Left renal pelvis (tissue), 4 donors: ENCODE results near the gene TMEM107. TPM values are rescaled to one million over a fixed set of nuclear protein-coding genes. Genes with fewer than 3 reads are reported as not detected.

Experiments used
- polyA plus RNA-seq, 4 donors: library from polyadenylated mRNA; unstranded; fragments of 120-200 nt; gene quantifications; one replicate each; pipeline ENCODE4 v1.2.1, GENCODE V29; 2013; ENCODE audit not compliant: insufficient read length in 4 of 4

The TMEM107 gene
- polyA plus RNA-seq, 4 donors, result 13.6 to 25.0 (median 24.3) TPM

Other genes with a start within 250 kb of the TMEM107 start
- gene KCNAB3, start 246.5 kb downstream of the TMEM107 start, polyA plus RNA-seq, result 10 to 100 TPM in 3 of 4 donors, 1 to 10 TPM in 1; 9.6 to 28.0 (median 15.3) TPM
- gene TRAPPC1, start 244.4 kb downstream of the TMEM107 start, polyA plus RNA-seq, result 100 to 1,000 TPM in 3 of 4 donors, 10 to 100 TPM in 1; 90.8 to 137 (median 132) TPM
- gene CNTROB, start 244.2 kb downstream of the TMEM107 start, polyA plus RNA-seq, result 10 to 100 TPM; 44.2 to 67.3 (median 54.4) TPM
- under 1 TPM in 3 of 4 donors, not detected in 1; 0.10 to 0.34 (median 0.18) TPM for gene GUCY2D, start 173.8 kb downstream of the TMEM107 start, polyA plus RNA-seq
- gene ALOX15B, start 137.3 kb downstream of the TMEM107 start, polyA plus RNA-seq, result 1 to 10 TPM in 1 of 4 donors, under 1 TPM in 2, not detected in 1; 0.72 to 1.8 (median 0.95) TPM
- 1 to 10 TPM in 1 of 4 donors, under 1 TPM in 2, not detected in 1; 0.54 to 1.1 (median 0.72) TPM for gene ALOX12B, start 88.7 kb downstream of the TMEM107 start, polyA plus RNA-seq
- under 1 TPM in 1 of 4 donors, not detected in 3; 0.24 TPM for gene ALOXE3, start 57.9 kb downstream of the TMEM107 start, polyA plus RNA-seq
- under 1 TPM in 1 of 4 donors, not detected in 3; 0.10 TPM for gene HES7, start 52.3 kb downstream of the TMEM107 start, polyA plus RNA-seq
- gene PER1, start 24.0 kb downstream of the TMEM107 start, polyA plus RNA-seq, result 10 to 100 TPM; 19.6 to 94.0 (median 29.7) TPM
- gene VAMP2, start 13.4 kb downstream of the TMEM107 start, polyA plus RNA-seq, result 100 to 1,000 TPM; 108 to 140 (median 118) TPM
- gene BORCS6, start 13.8 kb upstream of the TMEM107 start, polyA plus RNA-seq, result 1 to 10 TPM; 3.0 to 5.0 (median 3.6) TPM
- 10 to 100 TPM; 25.7 to 35.6 (median 31.6) TPM for gene AURKB, start 34.2 kb upstream of the TMEM107 start, polyA plus RNA-seq
- 10 to 100 TPM; 20.9 to 44.8 (median 30.1) TPM for gene CTC1, start 71.7 kb upstream of the TMEM107 start, polyA plus RNA-seq
- gene PFAS, start 72.9 kb upstream of the TMEM107 start, polyA plus RNA-seq, result 10 to 100 TPM; 29.2 to 45.8 (median 41.8) TPM
- 10 to 100 TPM; 25.0 to 30.9 (median 26.7) TPM for gene RANGRF, start 112.3 kb upstream of the TMEM107 start, polyA plus RNA-seq
- 1 to 10 TPM; 3.3 to 5.6 (median 3.6) TPM for gene SLC25A35, start 119.0 kb upstream of the TMEM107 start, polyA plus RNA-seq
- gene ARHGEF15, start 133.9 kb upstream of the TMEM107 start, polyA plus RNA-seq, result 10 to 100 TPM in 3 of 4 donors, 1 to 10 TPM in 1; 9.2 to 18.3 (median 16.4) TPM
- gene ODF4, start 163.5 kb upstream of the TMEM107 start, polyA plus RNA-seq, result not detected
- gene RPL26, start 206.8 kb upstream of the TMEM107 start, polyA plus RNA-seq, result 1,000 to 10,000 TPM; 2,282 to 2,993 (median 2,635) TPM
- gene RNF222, start 221.4 kb upstream of the TMEM107 start, polyA plus RNA-seq, result under 1 TPM in 2 of 4 donors, not detected in 2; 0.07 to 0.12 TPM